Measurements from ENCODE around the gene LIF.

DNA sequence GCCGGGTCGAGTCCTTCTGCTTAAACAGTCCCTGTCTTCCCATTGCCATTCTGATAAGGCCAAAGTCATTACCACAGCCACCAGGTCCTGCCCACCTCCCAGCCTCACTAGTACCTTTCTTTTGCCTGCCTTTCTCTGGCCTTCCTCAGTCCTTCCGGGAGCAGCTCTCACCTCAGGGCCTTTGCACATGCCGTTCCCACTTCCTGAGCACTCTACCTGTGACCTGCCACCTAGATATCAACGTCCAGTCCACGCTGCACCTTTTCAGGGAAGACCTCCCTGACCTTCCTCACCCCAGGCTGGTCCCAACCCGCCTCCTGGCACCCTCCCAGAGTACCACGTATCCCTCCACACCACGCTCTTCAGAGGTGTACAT, 27.9 kb upstream of the LIF start:
- TF ChIP-seq, protein P1, sequence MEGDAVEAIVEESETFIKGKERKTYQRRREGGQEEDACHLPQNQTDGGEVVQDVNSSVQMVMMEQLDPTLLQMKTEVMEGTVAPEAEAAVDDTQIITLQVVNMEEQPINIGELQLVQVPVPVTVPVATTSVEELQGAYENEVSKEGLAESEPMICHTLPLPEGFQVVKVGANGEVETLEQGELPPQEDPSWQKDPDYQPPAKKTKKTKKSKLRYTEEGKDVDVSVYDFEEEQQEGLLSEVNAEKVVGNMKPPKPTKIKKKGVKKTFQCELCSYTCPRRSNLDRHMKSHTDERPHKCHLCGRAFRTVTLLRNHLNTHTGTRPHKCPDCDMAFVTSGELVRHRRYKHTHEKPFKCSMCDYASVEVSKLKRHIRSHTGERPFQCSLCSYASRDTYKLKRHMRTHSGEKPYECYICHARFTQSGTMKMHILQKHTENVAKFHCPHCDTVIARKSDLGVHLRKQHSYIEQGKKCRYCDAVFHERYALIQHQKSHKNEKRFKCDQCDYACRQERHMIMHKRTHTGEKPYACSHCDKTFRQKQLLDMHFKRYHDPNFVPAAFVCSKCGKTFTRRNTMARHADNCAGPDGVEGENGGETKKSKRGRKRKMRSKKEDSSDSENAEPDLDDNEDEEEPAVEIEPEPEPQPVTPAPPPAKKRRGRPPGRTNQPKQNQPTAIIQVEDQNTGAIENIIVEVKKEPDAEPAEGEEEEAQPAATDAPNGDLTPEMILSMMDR (IDR thresholded peaks at IDR 0.05 in 4 of 5, conservative IDR thresholded peaks at IDR 0.05 in 1 of 5): no peak
- TF ChIP-seq POLR2A (IDR thresholded peaks at IDR 0.05): no peak
